Endothelial cell of umbilical vein (primary cell): Measurements from ENCODE around the gene RDH13. TPM values are rescaled to one million over a fixed set of nuclear protein-coding genes. Genes with fewer than 3 reads are reported as not detected.
A peak's percentile ranks its signal among the peaks of the same experiment; 100 is the strongest.

ENCODE experiments used
- BruUV-seq: library from RNA; stranded (reverse); fragments of 400-500 nt; replicated peaks from 2 replicates; lab custom pipeline; 2021; lab: Mats Ljungman, UMichigan
- CTCF ChIA-PET: fragments of 300-600, 350-600 bp; sonication (Branson Sonifier 250); formaldehyde crosslinking; loops from one replicate; lab custom pipeline; 2021; ENCODE audit warnings: antibody characterized with exemption, inconsistent platforms; lab: Charles Lee
- POLR2A ChIA-PET: fragments of 300-600, 350-600 bp; sonication (Branson Sonifier 250); formaldehyde crosslinking; loops from one replicate; lab custom pipeline; 2021; ENCODE audit warnings: antibody characterized with exemption, inconsistent platforms; lab: Charles Lee
- DNase-seq: peaks from one replicate; pipeline ENCODE4 v3.0.0-alpha.2; 2011; ENCODE audit warnings: low read depth, low spot score
- FAIRE-seq: peaks from 2 replicates; lab custom pipeline; 2011; peaks lifted over from hg19 to GRCh38; lab: Jason Lieb, UNC
- H2AFZ ChIP-seq: 2 replicates; pipeline ENCODE4 v1.6.0; 2012; ENCODE audit warnings: low read depth, low read length, control low read depth, inconsistent platforms
- H3K27ac ChIP-seq: 2 replicates; pipeline ENCODE4 v1.5.1; 2011; ENCODE audit warnings: low read depth, mild to moderate bottlenecking, control low read depth, low read length, moderate library complexity; ENCODE audit not compliant: insufficient read depth
- H3K27me3 ChIP-seq, 2 experiments: 2 replicates each; pipeline versions ENCODE4 v1.6.0 to v1.6.1; 2011; ENCODE audit warnings: low read length in 2 of 2, mixed read lengths in 1 of 2; ENCODE audit not compliant: control insufficient read depth in 2 of 2, insufficient read depth in 2 of 2
- H3K36me3 ChIP-seq, 2 experiments: 2 replicates in 1 of 2; 3 replicates in 1 of 2; pipeline ENCODE4 v1.5.1; 2011; ENCODE audit warnings: low read length in 2 of 2, mild to moderate bottlenecking in 1 of 2, moderate library complexity in 1 of 2; ENCODE audit not compliant: control insufficient read depth in 2 of 2, insufficient read depth in 2 of 2; ENCODE audit errors: extremely low read depth in 1 of 2
- H3K4me1 ChIP-seq: 3 replicates; pipeline ENCODE4 v1.5.1; 2011; ENCODE audit warnings: mild to moderate bottlenecking, low read length; ENCODE audit not compliant: control insufficient read depth, insufficient read depth; ENCODE audit errors: extremely low read depth
- H3K4me2 ChIP-seq: 2 replicates; pipeline ENCODE4 v1.6.1; 2011; ENCODE audit warnings: low read length, control low read depth, mixed read lengths; ENCODE audit not compliant: insufficient read depth
- H3K4me3 ChIP-seq, 3 experiments: fragments of 200-600 bp in 1 of 3; sonication (generic), shearing (Covaris generic) in 1 of 3; replicated peaks in 1 of 3; 2 replicates each; pipeline ENCODE4 v1.5.1; 2011 to 2016; ENCODE audit warnings: control low read depth in 3 of 3, low read length in 3 of 3, mild to moderate bottlenecking in 2 of 3, inconsistent platforms in 1 of 3, low read depth in 1 of 3, moderate library complexity in 1 of 3; ENCODE audit not compliant: insufficient read depth in 1 of 3
- H3K79me2 ChIP-seq: 2 replicates; pipeline ENCODE4 v1.6.0; 2012; ENCODE audit warnings: low read length, inconsistent platforms; ENCODE audit not compliant: control insufficient read depth, insufficient read depth
- H3K9ac ChIP-seq: replicated peaks from 2 replicates; pipeline ENCODE3; 2011; ENCODE audit warnings: low read length, control low read depth; ENCODE audit not compliant: insufficient read depth; ENCODE audit errors: extremely low read depth
- H3K9me1 ChIP-seq: replicated peaks from 3 replicates; pipeline ENCODE4 v1.6.0; 2011; ENCODE audit warnings: mild to moderate bottlenecking, low read length; ENCODE audit not compliant: control insufficient read depth, insufficient read depth; ENCODE audit errors: extremely low read depth
- H3K9me3 ChIP-seq: replicated peaks from 2 replicates; pipeline ENCODE4 v1.5.1; 2012; ENCODE audit warnings: low read length, inconsistent platforms; ENCODE audit not compliant: control insufficient read depth, insufficient read depth
- H4K20me1 ChIP-seq: replicated peaks from 2 replicates; pipeline ENCODE3; 2011; ENCODE audit warnings: mild to moderate bottlenecking, low read length; ENCODE audit not compliant: control insufficient read depth, insufficient read depth; ENCODE audit errors: extremely low read depth
- EZH2 ChIP-seq: IDR thresholded peaks from 2 replicates; pipeline ENCODE4 v1.6.1; 2012; ENCODE audit warnings: borderline replicate concordance, low read depth, mild to moderate bottlenecking, moderate library complexity, low read length, inconsistent platforms; ENCODE audit not compliant: severe bottlenecking
- FOS ChIP-seq: IDR thresholded peaks from 2 replicates; pipeline ENCODE4 v1.6.1; 2011; ENCODE audit warnings: mild to moderate bottlenecking, low read length, moderate library complexity, borderline replicate concordance; ENCODE audit not compliant: insufficient read depth
- GATA2 ChIP-seq: IDR thresholded peaks from 2 replicates; pipeline ENCODE4 v1.7.0; 2011; ENCODE audit warnings: low read depth, mild to moderate bottlenecking, moderate library complexity, mixed read lengths, low read length; ENCODE audit not compliant: insufficient read length, insufficient read depth
- JUN ChIP-seq: IDR thresholded peaks from 2 replicates; pipeline ENCODE4 v1.6.1; 2011; ENCODE audit warnings: borderline replicate concordance, low read depth; ENCODE audit not compliant: insufficient read length, insufficient read depth
- MYC ChIP-seq: IDR thresholded peaks from one replicate; pipeline ENCODE4 v1.6.1; 2011; ENCODE audit warnings: mild to moderate bottlenecking, low read depth, low read length
- POLR2A ChIP-seq: IDR thresholded peaks from 2 replicates; pipeline ENCODE4 v1.6.1; 2012; ENCODE audit warnings: low read depth, mild to moderate bottlenecking, control low read depth, low read length
- POLR2AphosphoS5 ChIP-seq: IDR thresholded peaks from 2 replicates; pipeline ENCODE4 v1.6.1; 2012; ENCODE audit warnings: low read depth, mild to moderate bottlenecking, control low read depth, low read length, moderate library complexity; ENCODE audit not compliant: insufficient read depth
- dilution Hi-C: fragments of 300-500 bp; cut with MboI; formaldehyde crosslinking; loops from one replicate; pipeline ENCODE4 v1.15.0; 2019; ENCODE audit warnings: low sequenced_read_pairs; ENCODE audit not compliant: extremely low pct_ligation_motif_present
- intact Hi-C: fragments of 100-400 bp; cut with micrococcal nuclease; formaldehyde crosslinking; loops from one replicate; pipeline ENCODE4 v1.10.0; 2022
- polyA plus RNA-seq, 4 experiments: library from polyadenylated mRNA; depleted of rRNA in 3 of 4; stranded (reverse) in 3 of 4; unstranded in 1 of 4; fragments of >200 nt; gene quantifications; 2 replicates each; pipeline versions ENCODE4 v1.2.1 to v1.2.3, GENCODE V29; 2011 to 2012; ENCODE audit warnings: missing spikeins in 1 of 4
- total RNA-seq: library from RNA; stranded (reverse); gene quantifications from 2 replicates; pipeline ENCODE4 v1.2.3, GENCODE V29; 2021
- TF ChIP-seq, protein P1 (sequence below), 2 donors: IDR thresholded peaks; 1 replicate in 1 of 2; 2 replicates in 1 of 2; pipeline ENCODE4 v1.5.1; 2011; ENCODE audit warnings: low read length in 2 of 2, mild to moderate bottlenecking in 2 of 2, moderate library complexity in 2 of 2, control low read depth in 1 of 2, inconsistent platforms in 1 of 2, low read depth in 1 of 2; ENCODE audit not compliant: insufficient read depth in 1 of 2; ENCODE audit errors: extremely low read depth in 1 of 2
- TF ChIP-seq, protein P2 (sequence below): IDR thresholded peaks from 2 replicates; pipeline ENCODE4 v1.6.1; 2011; ENCODE audit not compliant: insufficient read depth, insufficient read length

The RDH13 gene
- total and polyA plus RNA-seq, 2 donors (not counting 3 experiments of a cell fraction or from before 2014, with no cell fraction given): 8.7 to 19.6 TPM

DNA sequence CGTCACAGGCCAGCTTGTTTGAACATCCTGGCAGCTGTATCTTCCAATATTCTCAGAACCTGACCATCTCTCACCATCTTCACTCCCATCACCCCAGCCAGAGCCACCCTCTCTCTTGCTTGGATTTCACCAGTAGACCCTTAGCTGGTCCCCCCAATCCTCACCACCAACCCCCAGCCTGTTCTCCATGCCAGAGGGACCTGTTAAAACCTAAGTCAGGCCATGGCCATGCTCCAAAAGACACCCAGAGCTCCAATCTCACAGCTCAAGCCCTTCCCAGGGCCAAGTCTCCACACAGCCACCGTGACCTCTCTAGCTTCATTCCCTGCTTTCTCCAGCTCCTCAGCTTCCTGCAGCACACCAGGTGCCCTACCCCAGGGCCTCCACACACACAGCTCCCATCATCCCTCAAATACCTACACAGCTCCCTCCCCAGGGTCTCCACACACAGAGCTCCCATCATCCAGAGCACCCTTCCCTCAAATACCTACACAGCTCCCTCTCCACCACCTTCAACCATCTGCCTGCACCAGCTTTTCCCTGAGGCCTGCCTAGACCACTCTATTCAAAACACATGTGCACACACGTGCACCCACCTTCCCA is 26.5 kb upstream of the RDH13 start:
- Histone ChIP-seq H3K4me1 (peaks cover 18% of the 10 kb centered on the region), H3K9me1 (no peaks in the 10 kb centered on the region), H3K4me3 (no peak overlapping the region), H3K9me3 (no peaks in the 10 kb centered on the region), H3K9ac (no peak overlapping the region), H2AFZ (no peak overlapping the region), H3K36me3 (peaks cover 2 to 22% of the 10 kb centered on the region in 2 experiments), H4K20me1 (no peaks in the 10 kb centered on the region), H3K79me2 (peaks cover 5% of the 10 kb centered on the region), H3K27me3 (no peaks in the 10 kb centered on the region), H3K4me2 (no peak overlapping the region), H3K27ac (no peak overlapping the region)
- intact Hi-C loops: loop anchor here (5.0 kb wide), 2 partner anchors 207 to 553 kb away; partner anchors contain the start of genes ZNF580 and ZNF581
- ChIA-PET POLR2A (no interaction called here), CTCF (interaction anchor here (1.2 to 3.7 kb wide), 8 partner anchors 9 to 415 kb away, joined by 4 to 51 read pairs (median 8); partner anchors contain the start of genes PPP1R12C and RDH13)
- no peak for DNase-seq
- TF ChIP-seq GATA2 (no peak), FOS (no peak), MYC (no peak), POLR2A (no peak), JUN (no peak), POLR2AphosphoS5 (no peak), EZH2 (no peak)
- TF ChIP-seq, protein P1, sequence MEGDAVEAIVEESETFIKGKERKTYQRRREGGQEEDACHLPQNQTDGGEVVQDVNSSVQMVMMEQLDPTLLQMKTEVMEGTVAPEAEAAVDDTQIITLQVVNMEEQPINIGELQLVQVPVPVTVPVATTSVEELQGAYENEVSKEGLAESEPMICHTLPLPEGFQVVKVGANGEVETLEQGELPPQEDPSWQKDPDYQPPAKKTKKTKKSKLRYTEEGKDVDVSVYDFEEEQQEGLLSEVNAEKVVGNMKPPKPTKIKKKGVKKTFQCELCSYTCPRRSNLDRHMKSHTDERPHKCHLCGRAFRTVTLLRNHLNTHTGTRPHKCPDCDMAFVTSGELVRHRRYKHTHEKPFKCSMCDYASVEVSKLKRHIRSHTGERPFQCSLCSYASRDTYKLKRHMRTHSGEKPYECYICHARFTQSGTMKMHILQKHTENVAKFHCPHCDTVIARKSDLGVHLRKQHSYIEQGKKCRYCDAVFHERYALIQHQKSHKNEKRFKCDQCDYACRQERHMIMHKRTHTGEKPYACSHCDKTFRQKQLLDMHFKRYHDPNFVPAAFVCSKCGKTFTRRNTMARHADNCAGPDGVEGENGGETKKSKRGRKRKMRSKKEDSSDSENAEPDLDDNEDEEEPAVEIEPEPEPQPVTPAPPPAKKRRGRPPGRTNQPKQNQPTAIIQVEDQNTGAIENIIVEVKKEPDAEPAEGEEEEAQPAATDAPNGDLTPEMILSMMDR (IDR thresholded peaks at IDR 0.05; ENCODE audit: extremely low read depth in 1 of 2, insufficient read depth in 1 of 2, low read depth in 1 of 2, low read length in 2 of 2): no peak
- TF ChIP-seq, protein P2, sequence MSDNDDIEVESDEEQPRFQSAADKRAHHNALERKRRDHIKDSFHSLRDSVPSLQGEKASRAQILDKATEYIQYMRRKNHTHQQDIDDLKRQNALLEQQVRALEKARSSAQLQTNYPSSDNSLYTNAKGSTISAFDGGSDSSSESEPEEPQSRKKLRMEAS: no peak
- dilution Hi-C loops: no loop called here
- FAIRE-seq: no peak
- TSS peak; percentile 15 for BruUV-seq
